HG02840 (cell line): ENCODE data around the gene TIMM17A.
A peak's percentile ranks its signal among the peaks of the same experiment; 100 is the strongest.

ENCODE experiments used
- ATAC-seq: cut with Tn5 transposase; IDR thresholded peaks from one replicate; pipeline ENCODE4 v1.9.1; 2021; ENCODE audit warnings: mild to moderate bottlenecking, moderate library complexity, moderate number of reproducible peaks; ENCODE audit not compliant: unreplicated experiment, low FRiP score

The TIMM17A gene

DNA sequence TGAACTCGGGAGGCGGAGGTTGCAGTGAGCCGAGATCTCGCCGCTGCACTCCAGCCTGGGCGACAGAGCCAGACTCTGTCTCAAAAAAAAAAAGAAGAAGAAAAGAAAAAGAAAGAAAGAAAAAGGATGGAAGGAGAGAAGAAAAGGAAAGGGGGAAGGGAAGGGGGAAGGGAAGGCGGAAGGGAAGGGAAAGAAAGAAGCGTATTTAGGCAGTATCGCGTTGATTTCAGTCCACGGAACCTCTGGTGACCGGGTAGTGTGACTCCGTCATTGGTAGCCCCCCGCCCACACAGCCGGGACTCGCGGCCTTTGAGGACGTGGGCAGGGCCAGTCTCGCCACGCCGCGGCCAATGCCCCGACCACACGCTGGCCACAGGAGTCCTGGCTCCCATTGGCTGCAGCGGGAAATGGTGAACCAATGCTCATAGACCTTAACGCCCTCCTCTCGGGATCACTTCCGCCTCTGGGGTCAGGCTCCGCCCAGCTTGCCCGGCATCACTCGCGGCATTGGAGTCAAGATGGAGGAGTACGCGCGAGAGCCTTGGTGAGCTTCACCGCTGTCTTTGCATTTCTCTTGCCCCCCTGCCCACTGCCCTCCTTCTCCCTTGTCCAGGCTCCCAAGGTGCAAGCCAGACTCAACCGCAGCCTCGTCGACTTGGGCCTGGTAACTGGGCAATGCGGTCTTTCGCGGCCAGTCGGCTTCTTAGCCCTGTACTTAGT, at the start of gene TIMM17A:
TIMM17A (plus strand) TSS at position 495 of the 720 bp plus-strand sequence; CDS start at position 519, 24 bp downstream.
- peak; percentile 99 for ATAC-seq

- no peak for ATAC-seq
Observed at GRCh38 chr1:201906336-201906735, 49.0 kb upstream of the TIMM17A start.

- no peak for ATAC-seq
Observed at GRCh38 chr1:201907621-201908020, 47.7 kb upstream of the TIMM17A start.

DNA sequence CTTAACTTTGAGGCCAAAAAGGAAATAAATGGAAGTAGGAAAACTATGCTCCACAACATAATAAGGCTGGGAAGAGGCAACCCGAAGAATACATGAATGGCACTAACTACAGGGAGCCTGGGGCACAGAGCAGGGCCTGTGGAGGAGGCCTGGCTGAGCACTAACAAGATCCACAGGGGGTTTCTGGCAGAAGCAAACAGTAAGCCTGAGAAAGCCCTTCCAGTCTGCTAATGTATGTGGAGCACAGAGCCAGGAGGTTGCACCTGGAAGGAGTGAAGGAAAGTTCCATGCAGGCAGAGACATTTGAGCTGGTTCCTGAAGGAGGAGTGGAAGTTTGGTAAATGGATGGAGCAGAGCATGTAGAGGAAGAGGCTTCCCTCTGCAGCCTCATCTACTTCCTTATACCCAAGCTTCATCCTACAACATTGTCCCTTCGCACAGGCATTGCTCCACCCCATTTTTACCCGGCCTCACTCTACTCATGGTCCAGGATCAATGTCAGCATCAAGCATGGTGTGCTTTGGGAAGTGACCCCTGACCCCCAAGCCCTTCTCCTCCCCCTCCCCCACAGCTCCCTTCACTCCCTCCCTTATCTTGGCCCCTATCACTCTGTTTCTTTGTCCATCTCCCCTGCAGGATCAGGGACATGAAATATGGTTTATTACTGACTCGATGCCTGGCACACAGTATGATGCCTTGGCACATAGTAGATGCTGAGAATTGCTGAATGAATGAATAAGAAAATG, 43.3 kb upstream of the TIMM17A start:
- no peak for ATAC-seq

- ATAC-seq: no peak
Observed at GRCh38 chr1:201912832-201913231, 42.5 kb upstream of the TIMM17A start.

DNA sequence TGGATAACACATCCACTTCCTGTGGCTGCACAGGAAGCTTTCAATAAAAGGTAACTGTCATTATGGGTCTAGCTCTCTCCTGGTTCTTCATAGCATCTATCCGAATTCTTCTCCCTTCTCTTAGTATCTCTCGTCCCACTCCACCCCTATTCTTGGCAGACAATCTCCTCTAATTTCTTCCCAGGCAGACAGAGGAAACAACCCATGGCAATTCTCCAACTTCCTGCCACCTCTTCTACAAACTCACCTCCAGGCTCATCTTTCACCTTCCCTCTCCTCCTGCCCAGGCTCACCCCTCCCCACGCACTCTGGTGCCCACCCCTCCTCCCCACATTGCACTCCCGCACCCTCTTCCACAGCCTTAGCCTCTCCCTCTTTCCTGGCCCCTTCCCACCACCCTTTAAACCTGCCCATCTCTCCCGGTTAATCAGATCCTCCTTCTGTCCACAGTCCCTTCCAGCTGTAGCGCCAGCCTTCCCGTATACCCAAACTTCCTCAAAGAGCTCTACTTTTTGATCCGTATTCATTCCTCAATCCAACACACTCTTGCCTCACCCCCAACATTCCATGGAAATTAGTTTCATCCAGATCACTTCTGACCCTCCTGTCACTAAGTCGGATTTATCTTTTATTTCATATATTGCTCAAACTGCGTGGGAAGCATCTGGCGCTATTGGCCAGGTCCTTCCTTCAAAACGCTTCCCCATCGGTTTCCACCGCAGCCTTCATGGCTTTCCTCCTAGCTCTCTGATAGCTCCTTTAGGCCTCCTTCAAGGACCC, 40.7 kb upstream of the TIMM17A start:
- no peak for ATAC-seq

- ATAC-seq: no peak
Observed at GRCh38 chr1:201916649-201917249, 38.6 kb upstream of the TIMM17A start.

- no peak for ATAC-seq
Observed at GRCh38 chr1:201917362-201918033, 37.8 kb upstream of the TIMM17A start.

GRCh38 chr1:201918343-201918742, 37.0 kb upstream of the TIMM17A start:
- no peak for ATAC-seq

DNA sequence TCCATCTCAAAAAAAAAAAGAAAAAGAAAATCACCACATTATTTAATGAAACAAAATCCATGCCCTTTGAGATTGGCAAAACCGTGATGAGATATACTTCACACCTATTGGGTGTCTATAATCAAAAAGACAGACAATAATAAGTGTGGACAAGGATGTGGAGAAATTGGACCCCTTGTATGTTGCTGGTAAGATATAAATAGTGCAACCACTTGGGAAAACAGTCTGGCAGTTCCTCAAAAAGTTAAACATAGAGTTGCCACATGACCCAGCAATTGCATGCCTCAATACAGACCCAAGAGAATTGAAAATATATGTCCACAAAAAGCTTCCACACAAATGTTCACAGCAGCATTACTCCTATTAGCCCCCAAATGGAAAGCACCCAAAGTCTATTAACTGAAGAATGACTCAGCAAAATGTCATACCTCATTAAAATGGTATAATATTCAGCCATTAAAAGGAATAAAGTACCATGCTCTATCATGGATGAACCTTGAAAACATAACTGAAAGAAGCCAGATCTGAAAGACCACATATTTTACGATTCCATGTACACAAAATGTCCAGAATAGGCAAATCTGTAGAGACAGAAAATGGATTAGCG, 33.2 kb upstream of the TIMM17A start:
- no peak for ATAC-seq

GRCh38 chr1:201925301-201925567, 30.1 kb upstream of the TIMM17A start:
- no peak for ATAC-seq

DNA sequence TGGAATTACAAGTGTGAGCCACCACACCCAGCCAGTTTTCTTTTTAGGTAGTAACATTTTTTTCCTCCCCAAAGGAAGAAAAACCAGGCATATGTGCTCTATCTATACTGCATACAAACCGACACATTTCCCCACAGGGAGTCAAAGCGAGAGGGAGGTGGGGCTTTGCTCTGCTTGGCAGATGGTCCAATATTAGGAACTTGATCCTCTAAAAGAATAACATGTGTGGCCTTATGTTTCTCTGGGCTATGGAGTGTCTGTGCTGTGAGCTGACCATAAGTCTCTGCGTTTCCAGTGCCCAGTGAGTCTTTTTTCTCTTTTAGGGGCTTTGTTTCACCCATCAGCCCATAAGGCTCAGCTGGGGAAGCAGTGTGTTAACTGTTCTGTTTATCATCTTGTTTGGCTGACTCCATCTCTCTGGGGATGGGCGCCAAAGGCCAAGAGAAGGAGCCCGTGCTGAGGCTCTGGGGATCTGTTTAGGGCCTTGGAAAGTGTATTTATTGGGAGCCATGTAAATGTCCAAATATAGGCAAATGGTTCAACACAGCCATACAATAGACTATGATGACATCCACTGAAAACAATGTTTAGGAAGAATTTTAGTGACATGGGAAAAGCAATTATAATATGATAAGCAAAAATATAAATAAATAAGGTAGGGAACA, 29.2 kb upstream of the TIMM17A start:
- ATAC-seq: no peak

GRCh38 chr1:201928266-201928665, 27.0 kb upstream of the TIMM17A start:
- no peak for ATAC-seq

- no peak for ATAC-seq
Observed at GRCh38 chr1:201930137-201930536, 25.2 kb upstream of the TIMM17A start.

DNA sequence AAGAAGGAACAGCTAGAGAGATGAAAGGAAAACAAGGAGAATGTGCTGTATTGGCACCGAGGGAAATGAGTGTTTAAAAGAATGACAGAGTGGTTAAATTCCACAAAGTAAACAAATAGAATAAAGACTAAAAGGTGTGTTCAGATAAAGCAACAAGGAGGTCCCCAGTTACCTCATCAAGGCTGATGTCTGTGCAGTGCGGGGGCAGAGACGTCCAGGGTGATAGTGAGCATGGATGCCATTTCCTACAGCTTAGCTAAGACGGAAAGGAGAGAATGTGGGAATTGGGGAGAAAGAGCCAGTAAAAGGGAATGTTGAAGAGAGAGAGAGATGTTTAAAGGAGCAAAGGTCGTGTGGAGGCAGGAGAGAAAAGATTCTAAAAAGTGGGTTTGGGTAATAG, 24.5 kb upstream of the TIMM17A start:
- no peak for ATAC-seq

DNA sequence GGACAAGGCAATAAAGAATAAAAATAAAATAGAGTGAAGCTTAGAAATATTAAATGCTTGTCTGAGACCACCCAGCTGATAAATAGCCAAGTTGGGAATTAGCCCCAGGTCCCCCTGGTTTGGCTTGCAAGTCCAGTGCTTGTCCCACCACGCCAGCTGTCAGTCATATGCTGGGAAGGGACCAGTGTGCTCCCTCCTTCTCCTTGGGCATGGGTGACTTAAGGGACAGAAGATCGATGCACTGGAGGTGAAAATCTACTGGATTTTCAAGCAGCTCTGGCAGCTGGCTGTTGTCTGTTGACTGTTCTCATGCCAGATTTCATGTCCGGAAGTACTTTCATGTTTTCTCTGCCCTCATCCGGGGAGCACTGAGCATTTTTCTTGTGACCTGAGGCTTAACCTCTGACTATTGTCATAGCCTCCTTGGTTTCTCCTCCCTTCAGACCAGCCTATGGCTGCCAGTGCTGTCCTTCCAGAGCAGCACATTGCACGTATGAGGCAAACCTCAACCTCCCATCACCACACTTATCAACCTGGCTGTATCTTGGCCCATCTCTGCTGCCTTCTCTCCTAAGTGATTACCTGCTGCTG, 21.4 kb upstream of the TIMM17A start:
- ATAC-seq: no peak

DNA sequence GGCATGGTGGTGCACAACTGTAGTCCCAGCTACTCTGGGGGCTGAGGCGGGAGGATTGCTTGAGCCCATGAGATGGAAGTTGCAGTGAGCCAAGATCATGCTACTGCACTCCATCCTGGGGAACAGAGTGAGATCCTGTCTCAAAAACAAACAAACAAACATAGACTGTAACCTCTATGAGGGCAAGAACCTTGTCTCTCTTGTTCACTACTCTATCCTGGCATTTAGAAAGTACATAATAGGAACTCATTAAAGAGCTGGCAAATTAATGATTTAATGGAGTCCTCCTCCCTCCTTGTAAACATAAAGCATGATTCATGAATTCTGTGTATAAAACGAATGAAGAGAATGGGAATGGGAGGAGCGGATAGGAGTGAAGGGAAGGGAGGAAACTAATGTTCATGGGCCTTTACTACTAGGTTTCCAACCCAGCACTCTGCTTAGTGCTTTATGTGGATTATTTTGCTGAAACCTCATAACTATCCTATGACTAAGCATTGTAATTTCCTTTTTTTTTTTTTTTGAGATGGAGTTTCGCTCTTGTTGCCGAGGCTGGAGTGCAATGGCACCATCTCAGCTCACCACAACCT, 17.6 kb upstream of the TIMM17A start:
- no peak for ATAC-seq

DNA sequence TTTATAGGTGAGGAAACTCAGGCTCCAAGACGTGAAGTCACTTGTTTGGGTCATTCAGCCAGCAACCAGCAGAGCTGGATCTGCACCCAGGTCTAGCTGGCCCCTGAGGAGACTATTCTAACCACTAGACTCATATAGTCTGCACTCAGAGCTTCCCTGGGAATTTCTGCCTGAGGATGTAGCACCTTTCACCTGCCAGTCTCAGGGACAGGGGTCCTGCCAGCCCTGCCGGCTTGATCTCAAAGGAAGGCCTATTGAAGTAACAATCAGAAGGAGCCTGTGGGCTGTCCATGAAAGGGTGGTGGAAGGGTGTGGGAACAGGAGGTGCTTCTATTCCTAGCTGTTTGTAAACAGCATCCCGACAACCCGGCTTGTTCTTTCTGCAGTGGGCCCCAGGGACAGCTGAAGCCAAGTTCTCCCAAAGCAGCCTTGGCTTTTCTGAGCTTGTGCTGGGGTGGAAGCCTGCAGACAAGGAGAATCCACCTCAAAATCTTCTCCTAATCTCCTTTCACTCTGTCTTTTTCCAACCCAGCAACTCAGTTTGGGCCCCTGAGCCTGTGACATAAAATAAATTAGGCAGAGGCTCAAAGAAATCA, 16.8 kb upstream of the TIMM17A start:
- ATAC-seq: no peak
